ENCODE data around the gene FAM221A.

Gene FAM221A

DNA sequence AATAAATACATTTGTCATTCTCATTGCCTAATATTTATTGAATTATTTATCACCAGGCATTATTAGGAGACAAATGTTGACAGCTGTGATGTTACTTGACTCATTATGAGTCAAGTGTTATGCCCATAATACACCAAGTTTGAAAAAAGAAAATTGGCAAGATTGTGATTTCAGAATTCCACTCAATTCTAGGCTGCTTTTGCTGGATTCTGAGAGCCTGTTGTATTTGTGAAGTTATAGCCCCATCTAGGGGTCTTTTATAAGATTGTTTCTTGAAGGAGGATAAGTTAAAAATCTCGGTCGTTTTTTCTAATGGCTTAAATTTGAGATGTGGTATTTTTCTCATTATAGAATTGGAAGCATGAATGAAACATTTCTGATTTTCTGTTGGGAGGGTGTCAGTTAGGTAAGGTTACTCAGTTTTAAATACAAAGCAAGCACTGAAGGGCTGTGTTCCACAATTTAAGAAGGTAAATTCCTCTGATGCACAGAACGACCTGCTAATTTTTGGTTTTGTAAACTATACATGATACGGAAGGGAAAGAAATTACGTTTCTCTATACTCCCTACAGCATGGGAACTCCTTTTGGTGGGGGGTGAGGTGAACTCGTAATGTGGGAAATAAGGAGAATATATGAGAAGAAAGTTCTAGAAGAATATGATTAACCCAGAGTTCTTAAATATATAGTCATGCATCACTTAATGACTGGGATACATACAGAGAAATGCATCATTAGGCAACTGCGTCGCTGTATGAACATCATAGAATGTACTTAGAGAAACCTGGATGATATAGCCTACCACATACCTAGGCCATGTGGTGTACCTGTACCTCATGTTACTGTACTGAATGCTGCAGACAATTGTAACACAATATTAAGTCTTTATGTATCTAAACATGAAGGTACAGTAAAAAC is 32.6 kb downstream of the FAM221A start:
- TF ChIP-seq, protein P1, sequence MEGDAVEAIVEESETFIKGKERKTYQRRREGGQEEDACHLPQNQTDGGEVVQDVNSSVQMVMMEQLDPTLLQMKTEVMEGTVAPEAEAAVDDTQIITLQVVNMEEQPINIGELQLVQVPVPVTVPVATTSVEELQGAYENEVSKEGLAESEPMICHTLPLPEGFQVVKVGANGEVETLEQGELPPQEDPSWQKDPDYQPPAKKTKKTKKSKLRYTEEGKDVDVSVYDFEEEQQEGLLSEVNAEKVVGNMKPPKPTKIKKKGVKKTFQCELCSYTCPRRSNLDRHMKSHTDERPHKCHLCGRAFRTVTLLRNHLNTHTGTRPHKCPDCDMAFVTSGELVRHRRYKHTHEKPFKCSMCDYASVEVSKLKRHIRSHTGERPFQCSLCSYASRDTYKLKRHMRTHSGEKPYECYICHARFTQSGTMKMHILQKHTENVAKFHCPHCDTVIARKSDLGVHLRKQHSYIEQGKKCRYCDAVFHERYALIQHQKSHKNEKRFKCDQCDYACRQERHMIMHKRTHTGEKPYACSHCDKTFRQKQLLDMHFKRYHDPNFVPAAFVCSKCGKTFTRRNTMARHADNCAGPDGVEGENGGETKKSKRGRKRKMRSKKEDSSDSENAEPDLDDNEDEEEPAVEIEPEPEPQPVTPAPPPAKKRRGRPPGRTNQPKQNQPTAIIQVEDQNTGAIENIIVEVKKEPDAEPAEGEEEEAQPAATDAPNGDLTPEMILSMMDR (IDR thresholded peaks at IDR 0.05; ENCODE audit: insufficient read depth, low read length, missing control alignments) = no peak
- H3K4me3 ChIP-seq (ENCODE audit: low read depth, low read length) = no peak overlapping the region
- CTCF ChIA-PET = interaction anchor here (0.7 to 8.3 kb wide), 34 partner anchors 10 to 455 kb away, joined by 3 to 217 read pairs (median 5); partner anchors contain the start of genes CCDC126 and FAM221A
- POLR2A ChIA-PET = no interaction called here
- DNase-seq (ENCODE audit: low read depth, low spot score) = peak; percentile 29

DNA sequence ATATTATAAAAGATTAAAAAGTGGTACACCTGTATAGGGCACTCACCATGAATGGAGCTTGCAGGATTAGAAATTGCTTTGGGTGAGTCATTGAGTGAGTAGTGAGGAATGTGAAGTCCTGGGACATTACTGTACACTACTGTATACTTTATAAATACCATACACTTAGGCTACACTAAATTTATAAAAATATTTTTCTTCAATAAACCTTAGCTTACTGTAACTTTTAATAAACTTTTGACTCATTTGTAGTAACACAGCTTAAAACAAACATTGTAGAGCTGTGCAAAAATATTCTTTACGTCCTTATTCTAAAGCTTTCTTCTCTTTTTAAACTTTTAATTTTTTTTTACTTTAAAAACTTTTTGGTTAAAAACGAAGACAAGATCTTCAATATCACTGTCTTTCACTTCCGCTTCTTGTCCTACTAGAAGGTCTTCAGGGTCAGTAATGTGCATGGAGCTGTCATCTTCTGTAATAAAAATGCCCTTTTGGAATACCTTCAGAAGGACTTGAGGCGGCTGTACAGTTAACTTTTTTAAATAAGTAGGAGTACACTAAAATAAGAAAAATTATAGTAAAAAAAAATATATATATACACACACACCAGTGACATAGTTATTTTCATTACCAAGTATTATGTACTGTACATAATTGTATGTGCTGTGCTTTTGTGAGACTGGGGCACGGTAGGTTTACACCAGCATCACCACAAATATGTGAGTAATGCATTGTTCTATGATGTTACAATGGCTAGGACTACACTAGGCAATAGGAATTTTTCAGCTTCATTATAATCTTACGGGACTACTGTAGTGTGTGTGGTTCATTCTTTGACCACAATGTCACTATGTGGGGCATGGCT is 33.5 kb downstream of the FAM221A start:
- peak; percentile 42 for DNase-seq (ENCODE audit: low read depth, low spot score)
- TF ChIP-seq, protein P1 (IDR thresholded peaks at IDR 0.05; ENCODE audit: insufficient read depth, low read length, missing control alignments) = no peak
- POLR2A ChIA-PET = interaction anchor here (0.5 kb wide), 1 partner anchor 144 kb away, joined by 3 read pairs; no protein-coding TSS in a partner anchor
- CTCF ChIA-PET = interaction anchor here (0.7 to 8.3 kb wide), 18 partner anchors 11 to 952 kb away, joined by 3 to 110 read pairs (median 4); no protein-coding TSS in a partner anchor
- H3K4me3 ChIP-seq (ENCODE audit: low read depth, low read length) = no peak overlapping the region

DNA sequence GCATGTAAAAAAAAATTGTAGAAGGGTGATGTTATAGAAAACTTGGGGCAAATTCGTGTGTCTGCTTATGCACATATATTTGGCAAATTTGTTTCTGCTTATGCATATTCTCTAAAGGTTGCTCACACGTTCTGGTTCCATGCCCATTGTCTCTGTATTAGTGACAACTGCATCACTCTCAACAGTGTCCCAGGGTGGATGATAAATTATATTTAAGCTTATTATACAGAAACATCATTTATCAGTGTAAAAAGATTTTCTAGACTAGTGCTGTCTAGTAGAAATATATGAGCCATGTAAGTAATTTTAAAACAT is 34.1 kb downstream of the FAM221A start:
- no peak for DNase-seq (ENCODE audit: low read depth, low spot score)
- POLR2A ChIA-PET = interaction anchor here (0.5 kb wide), 1 partner anchor 144 kb away, joined by 3 read pairs; no protein-coding TSS in a partner anchor
- H3K4me3 ChIP-seq (ENCODE audit: low read depth, low read length) = no peak overlapping the region
- CTCF ChIA-PET = interaction anchor here (0.7 to 8.3 kb wide), 13 partner anchors 10 to 952 kb away, joined by 3 to 110 read pairs (median 5); partner anchors contain the start of gene FAM221A
- TF ChIP-seq, protein P1 (IDR thresholded peaks at IDR 0.05; ENCODE audit: insufficient read depth, low read length, missing control alignments) = no peak

DNA sequence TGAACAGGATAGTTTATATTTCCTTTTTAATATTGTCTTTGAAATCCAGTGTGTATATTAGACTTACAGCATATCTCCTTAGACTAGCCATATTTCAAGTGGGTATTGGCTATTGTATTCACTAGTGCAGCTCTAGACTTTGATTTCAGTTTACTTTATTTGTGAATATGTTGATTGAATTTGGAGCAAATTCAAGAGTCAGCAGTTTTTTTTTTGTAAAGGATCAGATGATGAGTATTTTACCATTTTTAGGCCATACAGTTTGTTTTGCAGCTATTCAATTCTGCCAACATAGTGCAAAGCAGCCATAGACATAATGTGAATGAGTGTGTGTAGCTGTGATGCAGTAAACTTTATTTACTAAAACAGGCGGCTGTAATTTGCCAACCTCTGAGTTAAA is 34.6 kb downstream of the FAM221A start:
- no peak overlapping the region for H3K4me3 ChIP-seq (ENCODE audit: low read depth, low read length)
- ChIA-PET POLR2A (no interaction called here), CTCF (interaction anchor here (0.7 to 8.3 kb wide), 6 partner anchors 21 to 951 kb away, joined by 3 to 110 read pairs (median 4); partner anchors contain the start of gene FAM221A)
- no peak for DNase-seq (ENCODE audit: low read depth, low spot score)
- TF ChIP-seq, protein P1 (IDR thresholded peaks at IDR 0.05; ENCODE audit: insufficient read depth, low read length, missing control alignments) = no peak

DNA sequence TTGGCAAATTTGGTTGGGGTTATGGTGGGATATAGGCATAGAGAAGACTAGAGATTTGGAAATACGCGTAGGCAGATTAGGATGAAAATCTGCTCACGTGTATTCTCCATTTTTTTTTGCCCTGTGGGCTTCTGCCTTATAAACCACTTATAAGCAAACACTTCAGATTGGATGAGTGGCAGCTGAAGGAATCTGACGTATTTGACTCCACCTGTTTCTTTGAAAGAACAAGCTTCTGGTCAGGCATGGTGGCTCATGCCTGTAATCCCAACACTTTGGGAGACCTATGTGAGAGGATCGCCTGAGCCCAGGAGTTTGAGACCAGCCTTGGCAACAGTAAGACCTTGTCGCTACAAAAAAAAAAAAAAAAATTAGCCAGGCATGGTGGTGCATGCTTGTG is 35.1 kb downstream of the FAM221A start:
- CTCF ChIA-PET = interaction anchor here (0.9 to 8.3 kb wide), 3 partner anchors 35 to 169 kb away, joined by 4 to 110 read pairs (median 71); partner anchors contain the start of gene FAM221A
- POLR2A ChIA-PET = no interaction called here
- no peak overlapping the region for H3K4me3 ChIP-seq (ENCODE audit: low read depth, low read length)
- no peak for DNase-seq (ENCODE audit: low read depth, low spot score)
- TF ChIP-seq, protein P1 (IDR thresholded peaks at IDR 0.05; ENCODE audit: insufficient read depth, low read length, missing control alignments) = no peak
